ENCODE results near the gene ATG16L1. TPM values are rescaled to one million over a fixed set of nuclear protein-coding genes. Genes with fewer than 3 reads are reported as not detected.
A peak's percentile ranks its signal among the peaks of the same experiment; 100 is the strongest.

ATG16L1 gene
- total RNA-seq, 2 experiments from 2014 or later, result 23.0 to 24.6 TPM

DNA sequence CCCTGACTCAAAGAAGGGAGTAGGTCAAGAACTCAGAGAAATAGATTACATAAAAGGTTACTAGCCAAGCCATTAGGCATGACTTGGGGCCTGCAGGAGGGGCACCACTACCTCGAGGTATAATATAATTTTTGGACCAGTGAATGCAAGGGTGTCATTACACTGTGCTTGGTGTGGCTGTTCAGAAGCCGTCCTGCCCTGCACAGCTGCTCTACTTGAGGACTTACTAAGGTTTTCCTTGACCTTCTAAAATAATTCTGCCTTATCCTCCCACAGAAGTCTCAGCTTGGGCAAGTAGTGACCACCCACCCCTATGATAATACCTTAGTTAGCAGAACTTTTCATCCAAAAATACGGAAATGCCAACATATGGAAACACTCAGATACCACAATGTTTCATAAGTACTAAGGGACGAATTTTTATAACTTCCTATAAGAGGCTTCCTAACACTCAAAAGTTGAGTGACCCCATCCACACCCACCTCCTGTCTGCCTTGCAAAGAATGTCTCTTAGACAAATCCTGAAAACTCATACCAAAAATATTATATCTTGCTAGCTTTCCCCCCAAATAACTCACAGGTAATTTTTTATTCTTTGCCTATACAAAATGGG, 17.7 kb upstream of the ATG16L1 start:
- Mint-ChIP-seq H3K4me3 (peak overlapping the region; percentile 16), H3K36me3 (ENCODE audit: low read depth) (no peaks in the 10 kb centered on the region), H3K27me3 (no peaks in the 10 kb centered on the region), H3K4me1 (peaks cover 31% of the 10 kb centered on the region), H3K9me3 (ENCODE audit: low read depth) (no peaks in the 10 kb centered on the region), H3K27ac (peak overlapping the region; percentile 72)
- ChIA-PET CTCF (interaction anchor here (1.2 to 2.0 kb wide), 3 partner anchors 10 to 181 kb away, joined by 3 to 7 read pairs (median 5); no protein-coding TSS in a partner anchor), POLR2A (interaction anchor here (0.7 to 0.9 kb wide), 2 partner anchors 34 to 170 kb away, joined by 4 to 5 read pairs; no protein-coding TSS in a partner anchor)
- no peak for ATAC-seq
- no peak for DNase-seq
- intact Hi-C loops (cut with DNase I, micrococcal nuclease), result loop anchor here (1.0 to 5.0 kb wide), 4 partner anchors 14 to 171 kb away; partner anchors contain the start of gene INPP5D (in 2 of the 2)

DNA sequence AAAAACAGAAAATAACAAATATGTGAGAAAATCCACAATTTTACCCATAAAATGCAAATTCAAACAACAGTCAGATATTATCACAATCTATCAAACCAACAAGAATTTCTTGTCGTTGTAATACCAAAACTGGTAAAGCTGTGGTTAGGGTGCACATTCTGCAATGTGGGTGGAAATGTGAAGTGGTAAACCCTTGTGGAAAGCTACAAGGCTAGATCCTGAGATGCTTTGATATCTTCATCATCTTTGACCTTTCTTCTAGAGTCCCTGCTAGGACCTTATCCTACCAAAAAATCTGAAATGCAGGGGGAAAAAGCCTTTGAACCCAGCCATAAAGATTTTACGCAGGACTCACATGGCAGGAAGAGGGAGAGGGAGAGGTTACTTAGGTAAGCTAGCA, 17.2 kb upstream of the ATG16L1 start:
- H3K4me1 Mint-ChIP-seq, result peaks cover 37% of the 10 kb centered on the region
- H3K36me3 Mint-ChIP-seq (ENCODE audit: low read depth), result no peaks in the 10 kb centered on the region
- DNase-seq, result peak; percentile 45
- intact Hi-C loops (cut with DNase I, micrococcal nuclease), result loop anchor here (1.0 to 5.0 kb wide), 4 partner anchors 13 to 172 kb away; partner anchors contain the start of gene INPP5D (in 2 of the 2)
- ATAC-seq, result peak; percentile 27
- peak overlapping the region; percentile 72 for H3K27ac Mint-ChIP-seq
- no peaks in the 10 kb centered on the region for H3K27me3 Mint-ChIP-seq
- ChIA-PET CTCF (interaction anchor here (1.2 to 2.0 kb wide), 4 partner anchors 9 to 181 kb away, joined by 3 to 7 read pairs (median 6); no protein-coding TSS in a partner anchor), POLR2A (interaction anchor here (0.7 to 0.9 kb wide), 2 partner anchors 33 to 170 kb away, joined by 4 to 5 read pairs; no protein-coding TSS in a partner anchor)
- no peaks in the 10 kb centered on the region for H3K9me3 Mint-ChIP-seq (ENCODE audit: low read depth)
- peak overlapping the region; percentile 16 for H3K4me3 Mint-ChIP-seq

DNA sequence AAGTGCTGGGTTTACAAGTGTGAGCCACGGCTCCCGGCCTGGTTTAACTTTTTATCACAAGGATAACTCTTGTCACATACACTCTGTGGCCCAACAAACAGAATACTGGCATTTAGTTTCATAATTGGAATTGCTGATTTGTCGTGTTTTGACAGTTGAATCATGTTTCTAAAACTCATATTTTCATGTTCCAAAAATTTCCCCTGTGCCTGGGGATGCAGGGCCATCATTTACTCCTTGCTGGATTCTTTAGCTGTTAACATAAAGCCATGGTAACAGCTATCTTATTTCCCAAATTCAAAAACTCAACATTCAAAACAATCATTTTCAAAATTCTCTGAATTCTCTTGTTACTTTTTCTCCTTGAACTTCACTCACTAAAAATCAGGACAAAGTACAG, 16.5 kb upstream of the ATG16L1 start:
- POLR2A ChIA-PET, result no interaction called here
- H3K9me3 Mint-ChIP-seq (ENCODE audit: low read depth), result no peaks in the 10 kb centered on the region
- peaks cover 42% of the 10 kb centered on the region for H3K4me1 Mint-ChIP-seq
- CTCF ChIA-PET, result interaction anchor here (0.7 to 2.0 kb wide), 8 partner anchors 8 to 185 kb away, joined by 3 to 7 read pairs (median 3); no protein-coding TSS in a partner anchor
- no peaks in the 10 kb centered on the region for H3K27me3 Mint-ChIP-seq
- no peak for ATAC-seq
- DNase-seq, result no peak
- no peak overlapping the region for H3K27ac Mint-ChIP-seq
- no peaks in the 10 kb centered on the region for H3K36me3 Mint-ChIP-seq (ENCODE audit: low read depth)
- intact Hi-C loops (cut with DNase I, micrococcal nuclease), result loop anchor here (1.0 to 5.0 kb wide), 4 partner anchors 12 to 173 kb away; partner anchors contain the start of gene INPP5D (in 2 of the 2)
- no peak overlapping the region for H3K4me3 Mint-ChIP-seq

DNA sequence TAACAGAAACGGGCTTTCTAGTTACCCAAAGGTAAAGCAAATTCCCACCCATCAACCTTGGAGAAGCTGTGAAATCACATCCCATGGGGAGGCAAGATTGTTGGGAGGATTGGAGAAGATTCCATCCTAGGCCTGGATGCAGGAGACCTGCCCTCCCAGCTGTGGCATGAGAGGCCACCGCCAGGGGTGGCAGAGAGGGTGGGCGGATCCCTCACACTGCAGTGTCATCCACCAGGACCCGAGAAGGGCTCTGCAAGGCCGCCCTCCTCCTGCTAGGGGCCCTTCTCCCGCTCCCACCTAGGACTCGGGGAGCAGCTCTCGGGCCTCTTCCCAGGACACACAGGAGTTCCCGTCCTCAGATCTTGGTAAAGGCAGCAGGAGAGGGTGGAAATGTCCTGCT, 15.5 kb upstream of the ATG16L1 start:
- DNase-seq (no peak), ATAC-seq (no peak)
- Mint-ChIP-seq H3K4me1 (peaks cover 42% of the 10 kb centered on the region), H3K4me3 (no peak overlapping the region), H3K36me3 (ENCODE audit: low read depth) (no peaks in the 10 kb centered on the region), H3K9me3 (ENCODE audit: low read depth) (no peaks in the 10 kb centered on the region), H3K27ac (no peak overlapping the region), H3K27me3 (no peaks in the 10 kb centered on the region)
- ChIA-PET CTCF (interaction anchor here (1.0 to 2.5 kb wide), 4 partner anchors 12 to 172 kb away, joined by 3 to 13 read pairs (median 4); partner anchors contain the start of gene ATG16L1), POLR2A (interaction anchor here (0.6 kb wide), 1 partner anchor 48 kb away, joined by 3 read pairs; no protein-coding TSS in a partner anchor)
- intact Hi-C loops (cut with DNase I, micrococcal nuclease), result loop anchor here in 1 of 2 experiments (2.0 kb wide), 1 partner anchor 155 kb away; no protein-coding TSS in a partner anchor

DNA sequence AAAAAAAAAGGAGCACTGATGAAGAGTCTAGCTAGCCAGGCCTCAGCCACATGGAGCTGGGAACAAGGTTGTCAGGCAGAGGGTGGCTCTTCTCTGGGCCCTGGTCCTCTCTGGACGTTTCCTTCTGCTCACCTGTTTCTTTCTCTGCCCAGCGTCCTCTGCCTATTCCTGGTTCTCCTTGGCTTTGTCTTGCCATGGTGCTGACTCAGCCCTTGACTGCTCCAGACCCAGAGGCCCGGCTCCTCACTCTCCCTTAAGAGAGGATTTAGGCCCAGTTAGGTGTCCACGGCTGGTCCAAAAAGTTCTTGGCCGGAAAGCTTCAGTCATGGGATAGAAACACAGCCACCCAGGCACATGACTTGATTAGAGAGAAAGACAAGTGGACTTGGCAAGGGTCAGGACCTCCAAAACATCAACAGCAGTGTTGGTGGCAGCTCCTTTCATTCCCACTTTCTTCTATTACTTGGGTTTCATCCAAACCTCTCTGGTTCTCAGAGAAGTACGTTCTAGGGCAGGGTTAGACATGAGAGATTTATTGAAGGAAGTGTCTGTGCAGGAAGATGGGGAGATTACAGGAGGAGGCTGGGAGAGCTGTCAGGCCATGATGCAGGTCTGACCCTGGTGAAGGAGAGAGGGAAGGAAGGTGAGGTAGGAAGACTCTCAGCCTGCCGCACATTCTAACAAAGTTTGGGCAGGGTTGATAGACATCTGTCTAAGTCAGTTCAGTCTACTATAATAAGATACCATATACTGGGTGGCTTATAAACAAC, 14.5 kb upstream of the ATG16L1 start:
- CTCF ChIA-PET, result interaction anchor here (0.7 to 2.5 kb wide), 4 partner anchors 10 to 463 kb away, joined by 3 to 13 read pairs (median 4); partner anchors contain the start of gene ATG16L1
- H3K9me3 Mint-ChIP-seq (ENCODE audit: low read depth), result no peaks in the 10 kb centered on the region
- H3K27ac Mint-ChIP-seq, result peak overlapping the region; percentile 32
- POLR2A ChIA-PET, result no interaction called here
- H3K36me3 Mint-ChIP-seq (ENCODE audit: low read depth), result no peaks in the 10 kb centered on the region
- H3K27me3 Mint-ChIP-seq, result no peaks in the 10 kb centered on the region
- H3K4me1 Mint-ChIP-seq, result peaks cover 50% of the 10 kb centered on the region
- intact Hi-C loops (cut with DNase I, micrococcal nuclease), result no loop called here
- DNase-seq, result no peak
- no peak for ATAC-seq
- H3K4me3 Mint-ChIP-seq, result no peak overlapping the region

DNA sequence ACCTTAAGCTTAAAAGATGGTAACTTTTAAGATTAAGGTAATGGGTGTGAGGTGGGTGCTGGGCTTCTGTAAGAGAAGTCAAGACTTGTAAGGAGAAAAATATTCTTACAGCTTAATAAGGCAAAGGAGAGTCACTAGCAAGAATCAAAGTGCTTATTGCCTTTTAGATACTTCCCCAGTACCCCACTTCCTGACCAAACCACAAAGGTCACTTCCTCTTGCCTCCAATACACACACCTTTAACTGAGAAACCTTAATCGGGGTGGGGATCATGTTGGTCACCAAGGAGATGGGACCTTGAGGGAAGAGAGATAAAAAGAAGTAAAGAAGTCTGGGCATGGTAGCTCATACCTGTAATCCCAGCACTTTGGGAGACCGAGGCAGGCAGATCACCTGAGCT, 10.6 kb upstream of the ATG16L1 start:
- peaks cover 40% of the 10 kb centered on the region for H3K4me1 Mint-ChIP-seq

DNA sequence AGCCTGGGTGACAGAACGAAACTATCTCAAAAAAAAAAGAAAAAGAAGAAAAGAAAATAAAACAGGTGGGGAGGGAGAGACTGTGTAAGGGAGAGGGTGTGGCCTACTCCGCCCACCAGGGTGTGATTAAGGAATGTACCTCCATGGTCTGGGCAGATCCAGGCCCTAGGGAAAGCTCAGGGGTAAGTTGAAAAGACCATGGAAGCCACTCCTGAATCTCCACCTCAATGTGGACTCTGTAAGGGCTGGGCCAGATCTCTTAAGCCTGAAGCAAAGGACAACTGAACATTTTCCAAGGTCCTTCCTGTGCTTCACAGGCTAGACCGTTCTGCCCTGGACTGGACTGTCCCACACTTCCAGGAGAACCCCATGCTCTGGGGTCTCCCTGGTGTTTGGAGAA, 9.7 kb upstream of the ATG16L1 start:
- ChIA-PET CTCF (interaction anchor here (0.6 to 1.3 kb wide), 2 partner anchors 187 to 478 kb away, joined by 3 to 5 read pairs; no protein-coding TSS in a partner anchor), POLR2A (no interaction called here)
- Mint-ChIP-seq H3K4me3 (no peak overlapping the region), H3K9me3 (ENCODE audit: low read depth) (no peaks in the 10 kb centered on the region), H3K27ac (peak overlapping the region; percentile 6), H3K4me1 (peaks cover 46% of the 10 kb centered on the region), H3K27me3 (no peaks in the 10 kb centered on the region), H3K36me3 (ENCODE audit: low read depth) (no peaks in the 10 kb centered on the region)
- peak; percentile 34 for ATAC-seq
- no peak for DNase-seq
- intact Hi-C loops (cut with DNase I, micrococcal nuclease), result no loop called here

More for the DNA sequence above, 10.6 kb upstream of the ATG16L1 start:
- ChIA-PET CTCF (interaction anchor here (0.6 to 0.7 kb wide), 4 partner anchors 15 to 739 kb away, joined by 3 read pairs; no protein-coding TSS in a partner anchor), POLR2A (no interaction called here)
- no peak for DNase-seq
- ATAC-seq, result peak; percentile 34
- intact Hi-C loops (cut with DNase I, micrococcal nuclease), result no loop called here
- H3K9me3 Mint-ChIP-seq (ENCODE audit: low read depth), result no peaks in the 10 kb centered on the region
- H3K27ac Mint-ChIP-seq, result peak overlapping the region; percentile 63
- no peaks in the 10 kb centered on the region for H3K27me3 Mint-ChIP-seq
- no peak overlapping the region for H3K4me3 Mint-ChIP-seq
- no peaks in the 10 kb centered on the region for H3K36me3 Mint-ChIP-seq (ENCODE audit: low read depth)

DNA sequence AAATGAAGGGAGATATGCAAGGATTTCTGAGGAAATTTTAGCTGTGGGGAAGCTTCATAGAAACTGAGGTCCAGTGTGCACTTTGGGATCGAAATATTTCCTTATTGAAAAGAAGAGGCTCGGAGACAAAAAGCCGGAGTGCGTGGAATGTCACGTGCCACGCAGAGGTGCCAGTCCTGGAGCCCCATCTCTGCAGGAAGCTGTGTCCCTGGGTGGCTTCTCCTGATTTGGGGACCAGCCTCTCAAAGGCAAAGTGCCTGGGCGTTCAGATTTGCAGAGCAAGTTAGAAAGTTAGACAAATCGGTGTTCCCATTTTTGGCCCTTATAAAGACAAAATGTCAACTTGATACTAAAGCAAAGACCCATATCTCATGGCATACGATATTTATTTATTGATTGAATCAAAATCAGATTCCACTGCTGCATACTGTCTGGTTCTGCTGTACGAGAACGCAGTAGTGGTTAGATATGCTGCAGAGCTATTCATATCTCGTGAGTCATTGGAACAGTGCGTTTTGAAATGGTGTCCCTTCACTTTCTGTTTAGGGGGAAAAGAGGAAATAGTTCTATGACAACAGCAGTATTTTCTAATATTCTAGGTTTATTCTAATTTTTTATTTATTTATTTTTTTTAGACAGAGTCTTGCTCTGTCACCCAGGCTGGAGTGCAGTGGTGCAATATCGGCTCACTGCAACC, 9.1 kb upstream of the ATG16L1 start:
- ATAC-seq (peak; percentile 57), DNase-seq (no peak)
- intact Hi-C loops (cut with DNase I, micrococcal nuclease), result no loop called here
- Mint-ChIP-seq H3K4me3 (no peak overlapping the region), H3K27me3 (no peaks in the 10 kb centered on the region), H3K36me3 (ENCODE audit: low read depth) (no peaks in the 10 kb centered on the region), H3K27ac (peak overlapping the region; percentile 6), H3K9me3 (ENCODE audit: low read depth) (no peaks in the 10 kb centered on the region), H3K4me1 (peaks cover 51% of the 10 kb centered on the region)
- POLR2A ChIA-PET, result no interaction called here
- CTCF ChIA-PET, result interaction anchor here (0.5 to 1.3 kb wide), 4 partner anchors 8 to 568 kb away, joined by 3 to 7 read pairs (median 4); no protein-coding TSS in a partner anchor

DNA sequence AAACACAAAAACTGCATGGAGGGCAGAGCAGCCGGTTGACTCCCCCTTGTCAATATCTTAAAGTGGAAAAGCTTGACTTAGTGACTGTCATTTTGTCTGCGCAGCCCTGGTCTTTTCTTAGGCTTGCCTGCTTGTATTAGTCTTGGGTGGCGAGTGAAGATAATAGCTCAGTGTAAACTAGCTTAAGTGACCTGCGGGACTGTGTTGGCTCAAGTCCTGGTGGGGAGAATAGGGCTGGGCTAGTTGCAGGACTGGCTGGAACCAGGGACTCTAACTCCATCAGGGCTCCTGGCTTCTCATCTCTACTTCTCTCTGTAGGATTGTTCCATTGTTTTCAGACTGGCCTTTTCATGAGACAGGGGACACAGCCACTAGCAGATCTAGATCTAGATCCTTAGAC, 8.1 kb upstream of the ATG16L1 start:
- intact Hi-C loops (cut with DNase I, micrococcal nuclease), result no loop called here
- DNase-seq (no peak), ATAC-seq (no peak)
- peak overlapping the region; percentile 26 for H3K27ac Mint-ChIP-seq
- H3K36me3 Mint-ChIP-seq (ENCODE audit: low read depth), result no peaks in the 10 kb centered on the region
- H3K4me1 Mint-ChIP-seq, result peaks cover 60% of the 10 kb centered on the region
- ChIA-PET POLR2A (no interaction called here), CTCF (interaction anchor here (1.2 to 2.1 kb wide), 2 partner anchors 9 to 189 kb away, joined by 7 read pairs; no protein-coding TSS in a partner anchor)
- H3K27me3 Mint-ChIP-seq, result no peaks in the 10 kb centered on the region
- no peak overlapping the region for H3K4me3 Mint-ChIP-seq
- H3K9me3 Mint-ChIP-seq (ENCODE audit: low read depth), result no peaks in the 10 kb centered on the region

DNA sequence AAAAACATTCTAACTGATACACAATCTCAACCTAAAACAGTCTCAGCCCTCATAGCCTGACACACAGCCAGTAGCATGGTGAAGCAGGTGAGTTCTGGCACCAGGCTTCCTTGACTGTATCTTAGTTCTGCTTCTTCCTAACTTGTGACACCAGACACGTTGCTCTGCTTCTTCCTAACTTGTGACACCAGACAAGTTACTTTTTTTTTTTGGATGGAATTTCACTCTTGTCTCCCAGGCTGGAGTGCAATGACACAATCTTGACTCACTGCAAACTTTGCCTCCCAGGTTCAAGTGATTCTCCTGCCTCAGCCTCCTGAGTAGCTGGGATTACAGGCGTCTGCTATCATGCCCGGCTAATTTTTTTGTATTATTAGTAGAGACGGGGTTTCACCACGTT, 6.7 kb upstream of the ATG16L1 start:
- ATAC-seq (no peak), DNase-seq (no peak)
- Mint-ChIP-seq H3K9me3 (ENCODE audit: low read depth) (no peaks in the 10 kb centered on the region), H3K4me3 (no peak overlapping the region), H3K27me3 (no peaks in the 10 kb centered on the region), H3K36me3 (ENCODE audit: low read depth) (no peaks in the 10 kb centered on the region), H3K27ac (no peak overlapping the region), H3K4me1 (peaks cover 57% of the 10 kb centered on the region)
- POLR2A ChIA-PET, result no interaction called here
- intact Hi-C loops (cut with DNase I, micrococcal nuclease), result no loop called here
- CTCF ChIA-PET, result interaction anchor here (0.6 to 2.1 kb wide), 3 partner anchors 15 to 191 kb away, joined by 3 to 7 read pairs (median 4); no protein-coding TSS in a partner anchor

DNA sequence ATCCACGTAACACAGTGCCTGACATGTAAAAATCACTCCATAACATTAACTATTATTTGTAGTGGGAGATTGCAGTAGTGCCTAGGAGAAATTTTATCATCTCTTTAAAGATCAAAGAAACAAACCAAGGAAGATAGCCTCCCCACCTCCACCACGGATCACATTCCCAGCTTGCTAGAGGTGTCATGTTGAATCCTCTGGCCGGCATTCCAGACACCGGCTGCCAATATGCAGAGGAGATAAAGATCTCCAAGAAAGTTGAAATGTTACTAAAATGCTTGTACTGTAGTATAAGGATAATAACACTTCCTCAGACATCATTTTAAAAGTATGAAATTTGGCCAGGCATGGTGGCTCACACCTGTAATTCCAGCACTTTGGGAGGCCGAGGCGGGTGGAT, 6.1 kb upstream of the ATG16L1 start:
- DNase-seq (no peak), ATAC-seq (no peak)
- ChIA-PET CTCF (interaction anchor here (2.1 kb wide), 1 partner anchor 192 kb away, joined by 7 read pairs; no protein-coding TSS in a partner anchor), POLR2A (no interaction called here)
- no peaks in the 10 kb centered on the region for H3K27me3 Mint-ChIP-seq
- H3K9me3 Mint-ChIP-seq (ENCODE audit: low read depth), result no peaks in the 10 kb centered on the region
- H3K36me3 Mint-ChIP-seq (ENCODE audit: low read depth), result no peaks in the 10 kb centered on the region
- peaks cover 60% of the 10 kb centered on the region for H3K4me1 Mint-ChIP-seq
- H3K4me3 Mint-ChIP-seq, result no peak overlapping the region
- H3K27ac Mint-ChIP-seq, result peak overlapping the region; percentile 9
- intact Hi-C loops (cut with DNase I, micrococcal nuclease), result no loop called here
